Duodenal mucosa (tissue), 2 donors: Measurements from ENCODE around the gene ANKRD24.
"Not testable (repeated sequence)": the region's sequence is repeated elsewhere in the genome, so short reads cannot be mapped to it uniquely, and the experiment has no call there.

Experiments used
- H3K27ac ChIP-seq: one replicate; pipeline ENCODE4 v1.7.0; 2013; ENCODE audit warnings: low read depth, low read length
- H3K27me3 ChIP-seq, 2 donors: one replicate each; pipeline ENCODE4 v1.7.0; 2013; ENCODE audit warnings: low read length in 2 of 2, control low read depth in 1 of 2; ENCODE audit not compliant: insufficient read depth in 2 of 2, control insufficient read depth in 1 of 2
- H3K36me3 ChIP-seq, 2 donors: one replicate each; pipeline ENCODE4 v1.7.0; 2013; ENCODE audit warnings: low read length in 2 of 2, control low read depth in 1 of 2; ENCODE audit not compliant: insufficient read depth in 2 of 2, control insufficient read depth in 1 of 2
- H3K4me1 ChIP-seq, 2 donors: one replicate each; pipeline ENCODE4 v1.7.0; 2013; ENCODE audit warnings: low read length in 2 of 2, control low read depth in 1 of 2; ENCODE audit not compliant: insufficient read depth in 2 of 2, control insufficient read depth in 1 of 2
- H3K4me3 ChIP-seq, 2 donors: one replicate each; pipeline ENCODE4 v1.7.0; 2013; ENCODE audit warnings: low read length in 2 of 2, low read depth in 1 of 2
- H3K9ac ChIP-seq, 2 donors: one replicate each; pipeline ENCODE4 v1.7.0; 2013; ENCODE audit warnings: low read length in 2 of 2, low read depth in 1 of 2
- H3K9me3 ChIP-seq, 2 donors: one replicate each; pipeline ENCODE4 v1.7.0; 2013; ENCODE audit warnings: low read length in 2 of 2, control low read depth in 1 of 2; ENCODE audit not compliant: control insufficient read depth in 1 of 2

ANKRD24 gene

GRCh38 chr19:4267101-4267900 is 84.8 kb downstream of the ANKRD24 start:
- Histone ChIP-seq H3K9me3 (no peaks in the 10 kb centered on the region), H3K27ac (peak overlapping the region; percentile 14), H3K27me3 (no peaks in the 10 kb centered on the region), H3K36me3 (peaks cover 18 to 60% of the 10 kb centered on the region in 2 donors), H3K4me3 (no peak overlapping the region), H3K9ac (no peak overlapping the region), H3K4me1 (peaks cover 7 to 11% of the 10 kb centered on the region in 2 donors)

- Histone ChIP-seq H3K27me3 (no peaks in the 10 kb centered on the region), H3K4me1 (peaks cover 7 to 11% of the 10 kb centered on the region in 2 donors), H3K9ac (peak overlapping the region in 1 of 2 donors; percentile 10), H3K4me3 (no peak overlapping the region), H3K27ac (peak overlapping the region; percentile 14), H3K9me3 (no peaks in the 10 kb centered on the region), H3K36me3 (peaks cover 18 to 52% of the 10 kb centered on the region in 2 donors)
These were observed 85.7 kb downstream of the ANKRD24 start for GRCh38 chr19:4267901-4268815.

- H3K4me1 ChIP-seq, result peaks cover 7 to 11% of the 10 kb centered on the region in 2 donors
- H3K36me3 ChIP-seq, result peaks cover 18 to 49% of the 10 kb centered on the region in 2 donors
- H3K4me3 ChIP-seq, result no peak overlapping the region
- peak overlapping the region in 1 of 2 donors; percentile 10 for H3K9ac ChIP-seq
- no peaks in the 10 kb centered on the region for H3K9me3 ChIP-seq
- H3K27ac ChIP-seq, result no peak overlapping the region
- H3K27me3 ChIP-seq, result no peaks in the 10 kb centered on the region
These were observed 86.4 kb downstream of the ANKRD24 start for GRCh38 chr19:4268816-4269430.

GRCh38 chr19:4272894-4273293 is 90.4 kb downstream of the ANKRD24 start:
- Histone ChIP-seq H3K9ac (no peak overlapping the region), H3K9me3 (no peaks in the 10 kb centered on the region), H3K4me3 (no peak overlapping the region), H3K27ac (no peak overlapping the region), H3K27me3 (peaks cover 2 to 6% of the 10 kb centered on the region in 2 donors), H3K36me3 (peaks cover 10 to 21% of the 10 kb centered on the region in 2 donors), H3K4me1 (peaks cover 7% of the 10 kb centered on the region in 2 donors)

GRCh38 chr19:4274321-4274686 is 91.8 kb downstream of the ANKRD24 start:
- not testable (repeated sequence) for H3K9me3 ChIP-seq, H3K4me1 ChIP-seq, H3K36me3 ChIP-seq, H3K9ac ChIP-seq, H3K27ac ChIP-seq, H3K4me3 ChIP-seq
- H3K27me3 ChIP-seq, result peaks cover 10 to 11% of the 10 kb centered on the region in 2 donors
